H1 (cell line): Measurements from ENCODE around the gene SERPINB1. TPM values are rescaled to one million over a fixed set of nuclear protein-coding genes. Genes with fewer than 3 reads are reported as not detected.

ENCODE experiments used
- CTCF ChIA-PET: fragments of 300-600 bp; sonication (Branson Sonifier 250); formaldehyde crosslinking; loops from one replicate; lab custom pipeline; 2021; ENCODE audit not compliant: partially characterized antibody; lab: Charles Lee
- POLR2A ChIA-PET: fragments of 300-600 bp; sonication (Branson Sonifier 250); formaldehyde crosslinking; loops from one replicate; lab custom pipeline; 2021; ENCODE audit warnings: inconsistent platforms; ENCODE audit not compliant: partially characterized antibody; lab: Charles Lee
- DNase-seq, 2 experiments: peaks; one replicate each; pipeline versions ENCODE4 v3.0.0 to v3.0.0-alpha.2; 2010 to 2022; ENCODE audit warnings: low spot score in 2 of 2, low read depth in 1 of 2, mixed read lengths in 1 of 2
- FAIRE-seq: peaks from 2 replicates; lab custom pipeline; 2011; peaks lifted over from hg19 to GRCh38; lab: Jason Lieb, UNC
- H2AFZ ChIP-seq: 2 replicates; pipeline ENCODE4 v1.8.1; 2012; ENCODE audit warnings: low read length, inconsistent platforms
- H2AK5ac ChIP-seq: 2 replicates; pipeline ENCODE4 v1.6.1; 2013; ENCODE audit warnings: low read depth, low read length
- H2BK120ac ChIP-seq: replicated peaks from 2 replicates; pipeline ENCODE3; 2013; ENCODE audit warnings: low read depth, low read length, inconsistent platforms
- H2BK12ac ChIP-seq: 2 replicates; pipeline ENCODE4 v1.6.1; 2013; ENCODE audit warnings: low read depth, low read length
- H2BK15ac ChIP-seq: 2 replicates; pipeline ENCODE4 v1.6.1; 2013; ENCODE audit warnings: low read length
- H2BK20ac ChIP-seq: 2 replicates; pipeline ENCODE4 v1.6.1; 2013; ENCODE audit warnings: low read length
- H2BK5ac ChIP-seq: 2 replicates; pipeline ENCODE4 v1.6.1; 2013; ENCODE audit warnings: low read depth, low read length
- H3K14ac ChIP-seq: 2 replicates; pipeline ENCODE4 v1.6.1; 2013; ENCODE audit warnings: inconsistent platforms; ENCODE audit not compliant: insufficient read length
- H3K18ac ChIP-seq: 2 replicates; pipeline ENCODE4 v1.6.1; 2013; ENCODE audit warnings: low read length; ENCODE audit errors: extremely low read depth
- H3K23ac ChIP-seq: 2 replicates; pipeline ENCODE4 v1.6.1; 2013; ENCODE audit warnings: inconsistent platforms; ENCODE audit not compliant: insufficient read length
- H3K23me2 ChIP-seq: 2 replicates; pipeline ENCODE4 v1.6.1; 2013; ENCODE audit warnings: low read depth, low read length
- H3K27ac ChIP-seq: 2 replicates; pipeline ENCODE4 v1.6.1; 2011; ENCODE audit warnings: low read depth, low read length, inconsistent platforms
- H3K27me3 ChIP-seq, 4 experiments: replicated peaks in 1 of 4; 1 replicate in 1 of 4; 2 replicates in 3 of 4; pipeline versions ENCODE4 v1.6.1 to v1.8.1; 2011 to 2013; ENCODE audit warnings: low read length in 3 of 4, mild to moderate bottlenecking in 3 of 4, inconsistent platforms in 2 of 4, mixed read lengths in 2 of 4, moderate library complexity in 1 of 4; ENCODE audit not compliant: control insufficient read depth in 3 of 4, insufficient read depth in 3 of 4; ENCODE audit errors: extremely low read depth in 1 of 4
- H3K36me3 ChIP-seq, 4 experiments: 2 replicates each; pipeline versions ENCODE4 v1.6.1 to v1.8.1; 2011 to 2013; ENCODE audit warnings: mild to moderate bottlenecking in 4 of 4, low read length in 3 of 4, moderate library complexity in 2 of 4, control low read depth in 1 of 4, inconsistent platforms in 1 of 4; ENCODE audit not compliant: insufficient read depth in 4 of 4, control insufficient read depth in 2 of 4
- H3K4ac ChIP-seq: replicated peaks from 2 replicates; pipeline ENCODE3; 2013; ENCODE audit warnings: low read length, low read depth, mixed read lengths, inconsistent platforms; ENCODE audit not compliant: insufficient read length
- H3K4me1 ChIP-seq, 4 experiments: replicated peaks in 1 of 4; 1 replicate in 1 of 4; 2 replicates in 3 of 4; pipeline versions ENCODE4 v1.6.1 to v1.8.1; 2011 to 2013; ENCODE audit warnings: low read length in 3 of 4, inconsistent platforms in 2 of 4, mixed read lengths in 1 of 4; ENCODE audit not compliant: insufficient read depth in 4 of 4, control insufficient read depth in 3 of 4
- H3K4me2 ChIP-seq, 2 experiments: 2 replicates each; pipeline versions ENCODE4 v1.6.1 to v1.8.1; 2011 to 2013; ENCODE audit warnings: low read depth in 2 of 2, low read length in 2 of 2, control low read depth in 1 of 2, inconsistent platforms in 1 of 2, mild to moderate bottlenecking in 1 of 2; ENCODE audit not compliant: insufficient read depth in 1 of 2
- H3K4me3 ChIP-seq, 4 experiments: fragments of 200-600, 300-600 bp in 1 of 4; sonication (generic), shearing (Covaris generic), sonication (Bioruptor Twin) in 1 of 4; 2 replicates each; pipeline versions ENCODE4 v1.5.1 to v1.8.1; 2011 to 2016; ENCODE audit warnings: low read length in 4 of 4, low read depth in 3 of 4, control low read depth in 2 of 4, inconsistent platforms in 2 of 4, mild to moderate bottlenecking in 2 of 4, mixed read lengths in 1 of 4, moderate library complexity in 1 of 4; ENCODE audit not compliant: insufficient read depth in 2 of 4; ENCODE audit errors: extremely low read depth in 1 of 4
- H3K56ac ChIP-seq: replicated peaks from 2 replicates; pipeline ENCODE3; 2013; ENCODE audit warnings: low read depth, mild to moderate bottlenecking, mixed read lengths, low read length, inconsistent platforms; ENCODE audit not compliant: insufficient read length
- H3K79me1 ChIP-seq: 2 replicates; pipeline ENCODE4 v1.6.1; 2013; ENCODE audit warnings: low read depth, low read length, control low read depth
- H3K79me2 ChIP-seq, 2 experiments: 2 replicates each; pipeline versions ENCODE4 v1.6.1 to v1.8.1; 2012 to 2013; ENCODE audit warnings: low read length in 2 of 2, mild to moderate bottlenecking in 2 of 2, inconsistent platforms in 1 of 2; ENCODE audit not compliant: insufficient read depth in 2 of 2, control insufficient read depth in 1 of 2
- H3K9ac ChIP-seq, 4 experiments: replicated peaks in 1 of 4; 1 replicate in 1 of 4; 2 replicates in 3 of 4; pipeline versions ENCODE4 v1.6.1 to v1.8.1; 2011 to 2013; ENCODE audit warnings: low read depth in 3 of 4, low read length in 3 of 4, control low read depth in 2 of 4, mild to moderate bottlenecking in 2 of 4, moderate library complexity in 2 of 4, inconsistent platforms in 1 of 4; ENCODE audit errors: extremely low read depth in 1 of 4
- H3K9me3 ChIP-seq, 2 experiments: 2 replicates each; pipeline versions ENCODE4 v1.6.1 to v1.8.1; 2012 to 2013; ENCODE audit warnings: mild to moderate bottlenecking in 2 of 2, moderate library complexity in 2 of 2, control low read depth in 1 of 2, inconsistent platforms in 1 of 2, low read depth in 1 of 2, low read length in 1 of 2, mixed read lengths in 1 of 2; ENCODE audit not compliant: insufficient read depth in 2 of 2
- H4K20me1 ChIP-seq, 2 experiments: replicated peaks in 1 of 2; 2 replicates each; pipeline versions ENCODE3 to v1.8.1; 2011 to 2013; ENCODE audit warnings: inconsistent platforms in 2 of 2, low read length in 2 of 2, mild to moderate bottlenecking in 1 of 2; ENCODE audit not compliant: insufficient read depth in 2 of 2, control insufficient read depth in 1 of 2
- H4K5ac ChIP-seq: 2 replicates; pipeline ENCODE4 v1.6.1; 2013; ENCODE audit warnings: low read length, low read depth, mixed read lengths, inconsistent platforms; ENCODE audit not compliant: insufficient read length
- H4K8ac ChIP-seq: 2 replicates; pipeline ENCODE4 v1.8.0; 2013; ENCODE audit warnings: mild to moderate bottlenecking, moderate library complexity, low read length, inconsistent platforms; ENCODE audit not compliant: insufficient read depth; ENCODE audit errors: extremely low read depth
- H4K91ac ChIP-seq: replicated peaks from 2 replicates; pipeline ENCODE3; 2013; ENCODE audit warnings: low read length, mixed read lengths, inconsistent platforms; ENCODE audit not compliant: insufficient read length
- ZNF274 ChIP-seq: IDR thresholded peaks from 2 replicates; pipeline ENCODE4 v1.7.0; 2012; ENCODE audit warnings: low read length, borderline replicate concordance; ENCODE audit errors: extremely low read depth
- whole genome bisulfite sequencing, 2 experiments: shearing (Covaris generic) in 1 of 2; methylation state at CpG; one replicate each; pipeline versions ENCODE4 v1.1.6 to v1.1.7; 2013 to 2015; ENCODE audit warnings: low lambda C conversion rate in 2 of 2, mixed read lengths in 2 of 2, inconsistent platforms in 1 of 2, low coverage in 1 of 2, missing lambda C conversion rate in 1 of 2; ENCODE audit not compliant: insufficient replicate concordance in 2 of 2, insufficient coverage in 1 of 2, insufficient read length in 1 of 2; ENCODE audit errors: extremely low coverage in 1 of 2, missing lambda C conversion rate in 1 of 2; 5-methylcytosine and 5-hydroxymethylcytosine counted together
- polyA plus RNA-seq, 7 experiments: library from polyadenylated mRNA; depleted of rRNA in 3 of 7; stranded (reverse) in 5 of 7; unstranded in 2 of 7; fragments of >200 nt in 5 of 7; fragments of 200-250 nt in 2 of 7; gene quantifications; 1 replicate in 5 of 7; 2 replicates in 1 of 7; 4 replicates in 1 of 7; pipeline versions ENCODE4 v1.2.1 to v1.2.3, GENCODE V29; 2011 to 2013; ENCODE audit warnings: missing spikeins in 2 of 7, mixed read lengths in 2 of 7
- total RNA-seq: library from RNA; stranded (reverse); fragmentation: NEBNext Ultra II Directional; extraction: Animal tissue kit (Norgen Biotek cat#: 25700); gene quantifications from 2 replicates; pipeline ENCODE4 v1.2.1, GENCODE V29; 2021
- TF ChIP-seq, protein P1 (sequence below): IDR thresholded peaks from 2 replicates; pipeline ENCODE4 v1.6.1; 2012; ENCODE audit warnings: inconsistent platforms

Gene SERPINB1
- total and polyA plus RNA-seq, 2 of the 8 experiments (the other 6 are each of a cell fraction or from before 2014, with no cell fraction given): 8.1 to 17.3 TPM

DNA sequence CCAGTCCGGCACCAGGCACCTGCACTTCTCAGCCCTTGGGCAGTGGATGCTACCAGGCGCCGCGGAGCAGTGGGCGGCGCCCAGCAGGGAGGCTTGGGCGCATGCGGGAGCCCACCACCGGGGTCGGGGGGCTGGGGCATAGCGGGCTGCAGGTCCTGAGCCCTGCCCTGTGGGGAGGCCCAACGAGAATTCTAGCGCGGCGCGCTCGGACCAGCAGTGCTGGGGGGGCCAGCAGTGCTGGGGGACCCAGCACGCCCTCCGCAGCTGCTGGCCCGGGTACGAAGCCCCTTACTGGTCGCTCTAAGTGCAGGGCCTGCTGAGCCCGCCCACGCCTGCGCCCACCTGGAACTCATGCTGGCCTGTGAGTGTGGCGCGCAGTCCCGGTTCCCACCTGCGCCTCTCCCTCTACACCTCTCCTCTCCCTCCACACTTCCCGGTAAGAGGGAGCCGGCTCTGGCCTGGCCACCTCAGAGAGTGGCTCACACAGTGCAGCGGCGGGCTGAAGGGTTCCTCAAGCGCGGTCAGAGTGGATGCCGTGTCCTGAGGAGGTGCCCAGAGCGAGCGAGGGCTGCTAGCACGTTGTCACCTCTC lies 28.5 kb upstream of the SERPINB1 start:
- H3K27ac ChIP-seq: no peak overlapping the region
- peaks cover 11 to 21% (median 16%) of the 10 kb centered on the region in 4 experiments for H3K4me1 ChIP-seq
- peaks cover 0 to 7% (median 6%) of the 10 kb centered on the region in 4 experiments; a peak in 3 of 7 replicates for H3K27me3 ChIP-seq
- CTCF ChIA-PET: interaction anchor here (0.8 to 5.7 kb wide), 10 partner anchors 11 to 120 kb away, joined by 3 to 29 read pairs (median 5); partner anchors contain the start of gene MYLK4
- H4K91ac ChIP-seq: peak overlapping the region; percentile 7
- peak overlapping the region; percentile 38 for H3K18ac ChIP-seq
- H3K23me2 ChIP-seq: peaks cover 3% of the 10 kb centered on the region
- H4K5ac ChIP-seq: no peak overlapping the region
- H2BK5ac ChIP-seq: peak overlapping the region; percentile 60; the same call in 1 of the 2 replicates
- peak overlapping the region; percentile 28; the same call in 1 of the 2 replicates for H4K8ac ChIP-seq
- 89% methylated on average over 20 of the region's 39 CpGs; no CpG with 5 or more reads in 1 of the 2 experiments for WGBS, 2 experiments
- H2BK120ac ChIP-seq: no peak overlapping the region
- POLR2A ChIA-PET: interaction anchor here (0.8 to 4.7 kb wide), 11 partner anchors 12 to 68 kb away, joined by 3 to 19 read pairs (median 3); partner anchors contain the start of gene SERPINB1
- no peak overlapping the region for H3K56ac ChIP-seq
- FAIRE-seq (no peak), DNase-seq (no peak)
- H3K79me1 ChIP-seq: no peaks in the 10 kb centered on the region
- H3K79me2 ChIP-seq: no peaks in the 10 kb centered on the region
- H3K4me2 ChIP-seq: no peak overlapping the region
- H2BK20ac ChIP-seq: no peak overlapping the region
- no peak overlapping the region for H3K14ac ChIP-seq
- no peak overlapping the region for H2AK5ac ChIP-seq
- no peak overlapping the region for H3K4ac ChIP-seq
- H2BK12ac ChIP-seq: peak overlapping the region; percentile 82
- H3K36me3 ChIP-seq: peaks cover 0 to 3% (median 0%) of the 10 kb centered on the region in 4 experiments; a peak in 1 of 8 replicates
- TF ChIP-seq ZNF274: no peak
- TF ChIP-seq, protein P1, sequence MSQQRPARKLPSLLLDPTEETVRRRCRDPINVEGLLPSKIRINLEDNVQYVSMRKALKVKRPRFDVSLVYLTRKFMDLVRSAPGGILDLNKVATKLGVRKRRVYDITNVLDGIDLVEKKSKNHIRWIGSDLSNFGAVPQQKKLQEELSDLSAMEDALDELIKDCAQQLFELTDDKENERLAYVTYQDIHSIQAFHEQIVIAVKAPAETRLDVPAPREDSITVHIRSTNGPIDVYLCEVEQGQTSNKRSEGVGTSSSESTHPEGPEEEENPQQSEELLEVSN: 0 out of 2 replicates have a peak, but pooled peaks have one; percentile 11
- H2AFZ ChIP-seq: no peak overlapping the region
- H3K23ac ChIP-seq: no peak overlapping the region
- H4K20me1 ChIP-seq: no peaks in the 10 kb centered on the region
- H3K9me3 ChIP-seq: no peaks in the 10 kb centered on the region
- H3K4me3 ChIP-seq: no peak overlapping the region
- H3K9ac ChIP-seq: no peak overlapping the region
- no peak overlapping the region for H2BK15ac ChIP-seq
